Stimulated activated CD8-positive, alpha-beta memory T cell treated with anti-CD3 and anti-CD28 coated beads, Interleukin-15, amount 100 ng/mL, for 24 hours (primary cell): Measurements from ENCODE around the gene NPIPA3.
"Not testable (repeated sequence)": the region's sequence is repeated elsewhere in the genome, so short reads cannot be mapped to it uniquely, and the experiment has no call there.

Experiments
- DNase-seq: peaks from one replicate; pipeline ENCODE4 v3.0.0-alpha.2; 2020; ENCODE audit warnings: low read depth

Gene NPIPA3

DNA sequence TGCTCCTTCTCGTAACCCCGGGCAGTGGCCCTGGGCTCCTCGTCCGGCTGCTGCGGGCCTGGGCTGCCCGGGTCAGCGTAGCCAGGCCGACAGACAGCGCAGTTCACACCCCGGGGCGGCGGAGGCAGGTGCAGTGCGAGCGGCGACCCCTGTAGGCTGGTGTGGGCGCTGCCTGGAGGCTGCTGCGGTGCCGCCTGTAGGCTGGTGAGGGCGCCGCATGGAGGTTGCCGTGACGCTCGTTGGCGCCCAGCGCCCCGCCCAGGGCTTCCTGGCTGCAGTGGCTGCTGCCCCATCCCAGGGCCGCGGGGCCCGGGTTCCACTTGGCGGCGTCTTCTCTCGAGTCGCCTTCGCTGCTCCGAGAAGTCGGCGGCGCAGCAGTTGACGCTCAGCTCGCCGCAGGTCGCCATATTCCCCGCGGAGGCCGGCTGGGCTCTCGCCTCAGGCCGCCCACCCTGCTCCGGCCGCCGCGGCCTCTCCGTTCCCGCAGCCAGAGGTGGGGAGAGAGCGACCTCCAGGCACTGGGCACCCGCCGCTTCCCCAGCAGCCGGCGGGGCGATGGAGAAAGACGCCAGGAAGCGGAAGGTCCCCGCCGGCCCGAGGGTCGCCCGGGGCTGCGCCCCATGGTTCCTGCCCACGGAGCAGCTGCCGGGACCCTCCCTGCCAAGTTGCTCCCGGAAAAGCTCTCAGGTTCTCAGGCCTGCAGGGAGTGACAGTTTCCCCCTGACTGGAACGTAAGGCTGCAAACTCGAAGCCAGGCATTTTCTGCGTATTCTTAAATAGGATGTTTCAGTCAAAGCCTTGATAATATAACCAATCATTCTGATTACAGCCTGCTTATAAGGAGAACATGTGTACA is 39.3 kb downstream of the NPIPA3 start, which contains the start of gene NPIPA2:
TSS of gene NPIPA2 (plus strand) at position 261 of the 856 bp plus-strand sequence. CDS start 5,533 bp downstream, outside the sequence.
- DNase-seq, result not testable (repeated sequence)

DNA sequence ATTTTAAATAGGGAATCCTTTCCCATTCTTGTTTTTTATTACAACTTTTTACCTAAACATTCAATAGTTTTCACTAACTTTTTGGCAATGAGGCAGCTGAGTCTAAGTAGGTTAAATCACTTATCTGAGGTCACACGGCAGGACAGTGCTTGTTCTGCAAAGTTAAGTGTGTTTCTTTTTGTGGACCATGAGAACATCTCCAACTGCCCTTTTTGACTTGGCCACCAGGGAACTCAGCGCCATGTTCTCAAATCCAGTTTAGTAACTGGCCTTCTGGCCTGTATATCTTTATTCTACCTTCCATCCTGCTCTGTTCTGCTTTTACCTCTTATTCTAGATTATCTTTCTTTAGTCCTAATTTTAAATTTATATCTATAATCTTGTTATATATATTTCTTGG is 70.4 kb downstream of the NPIPA3 start:
- not testable (repeated sequence) for DNase-seq

DNA sequence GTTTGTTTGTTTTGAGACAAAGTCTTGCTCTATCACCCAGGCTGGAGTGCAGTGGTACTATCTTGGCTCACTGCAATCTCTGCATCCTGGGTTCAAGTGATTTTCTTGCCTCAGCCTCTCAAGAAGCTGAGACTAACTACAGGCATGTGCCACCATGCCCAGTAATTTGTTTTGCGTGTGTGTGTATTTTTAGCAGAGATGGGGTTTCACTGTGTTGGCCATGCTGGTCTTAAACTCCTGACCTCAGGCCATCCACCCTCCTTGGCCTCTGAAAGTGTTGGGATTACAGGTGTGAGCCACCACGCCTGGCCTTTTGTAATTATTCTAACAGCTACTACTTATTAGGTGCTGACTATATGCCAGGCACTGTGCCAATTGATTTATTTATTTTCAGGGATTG is 72.4 kb downstream of the NPIPA3 start:
- not testable (repeated sequence) for DNase-seq
